G401 (cell line): ENCODE data around the gene GPSM1. TPM values are rescaled to one million over a fixed set of nuclear protein-coding genes. Genes with fewer than 3 reads are reported as not detected.
"Not testable (repeated sequence)": the region's sequence is repeated elsewhere in the genome, so short reads cannot be mapped to it uniquely, and the experiment has no call there.

ENCODE experiments used
- DNase-seq: peaks from one replicate; pipeline ENCODE4 v3.0.0-alpha.2; 2015; ENCODE audit warnings: low spot score
- in situ Hi-C: cut with HindIII; loops from 2 replicates; pipeline ENCODE4 v1.10.0; 2016; ENCODE audit warnings: low sequenced_read_pairs, mixed read lengths
- total RNA-seq: library from RNA; depleted of rRNA; stranded (reverse); fragments of >200 nt; shearing (Covaris generic); gene quantifications from 2 replicates; pipeline ENCODE4 v1.2.3, GENCODE V29; 2014; rRNA removed

Gene GPSM1
- total RNA-seq, 1 experiment from 2014 or later, result 49.1 TPM

DNA sequence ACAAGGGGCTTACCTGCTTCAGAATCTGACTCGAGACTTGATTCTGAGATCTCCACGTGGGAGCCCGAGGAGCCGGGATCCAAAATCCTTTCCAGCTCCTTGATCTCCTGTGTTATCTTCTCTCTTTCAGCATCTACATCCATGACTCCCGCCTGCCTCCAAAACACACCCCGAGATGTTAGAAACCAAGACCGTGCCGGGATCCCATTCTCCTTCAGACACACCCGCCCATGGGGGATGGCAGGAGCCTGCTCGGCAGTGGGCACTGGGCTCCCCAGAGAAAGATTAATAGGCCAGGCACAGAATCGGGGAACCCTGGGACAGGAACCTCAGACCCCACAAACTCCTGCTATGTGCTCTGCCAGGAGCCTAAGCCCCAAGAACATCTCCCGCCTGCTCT is 70.9 kb downstream of the GPSM1 start:
- in situ Hi-C loops, result no loop called here
- no peak for DNase-seq

DNA sequence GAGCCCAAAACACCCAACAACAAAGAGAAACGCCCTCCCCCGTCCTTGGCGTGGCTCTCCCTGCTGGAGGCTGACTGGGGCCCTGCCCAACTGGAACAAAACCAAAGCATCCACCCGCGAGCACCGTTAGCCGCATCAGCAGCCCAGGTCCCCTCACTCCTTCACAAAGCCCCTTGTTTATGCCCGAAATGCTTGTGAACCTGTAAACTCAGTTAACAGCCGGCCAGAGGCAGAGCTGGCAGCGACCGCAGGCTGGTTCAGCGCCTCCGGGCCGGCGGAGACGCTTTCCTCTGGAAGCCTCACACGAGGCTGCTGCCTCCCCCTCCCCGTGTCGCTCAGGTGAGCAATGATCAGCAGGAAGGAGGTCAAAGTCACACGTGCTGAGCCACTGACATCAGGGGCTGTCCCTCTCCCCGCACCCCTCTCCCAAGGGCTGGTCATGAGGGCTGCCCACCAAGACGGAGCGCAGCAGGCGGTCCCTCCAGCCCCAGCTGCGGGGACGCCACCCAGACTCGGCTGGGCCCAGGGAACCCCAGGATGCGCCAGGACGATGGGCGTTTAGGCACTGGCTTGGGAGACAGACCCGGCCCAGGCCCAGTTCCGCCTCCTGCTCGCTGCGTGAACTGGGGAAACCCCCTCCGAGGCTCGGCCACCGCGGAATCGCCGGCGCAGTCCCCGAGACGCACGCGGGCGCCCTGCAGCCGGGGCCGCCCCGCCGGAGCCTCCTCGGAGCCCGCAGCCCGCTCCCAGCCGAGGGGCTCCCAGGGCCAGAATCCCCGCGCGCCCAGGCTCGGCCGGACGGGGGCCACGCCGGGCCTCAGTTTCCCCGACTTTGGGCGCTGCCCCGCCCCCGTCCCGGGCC is 72.1 kb downstream of the GPSM1 start:
- in situ Hi-C loops, result no loop called here
- DNase-seq, result no peak

DNA sequence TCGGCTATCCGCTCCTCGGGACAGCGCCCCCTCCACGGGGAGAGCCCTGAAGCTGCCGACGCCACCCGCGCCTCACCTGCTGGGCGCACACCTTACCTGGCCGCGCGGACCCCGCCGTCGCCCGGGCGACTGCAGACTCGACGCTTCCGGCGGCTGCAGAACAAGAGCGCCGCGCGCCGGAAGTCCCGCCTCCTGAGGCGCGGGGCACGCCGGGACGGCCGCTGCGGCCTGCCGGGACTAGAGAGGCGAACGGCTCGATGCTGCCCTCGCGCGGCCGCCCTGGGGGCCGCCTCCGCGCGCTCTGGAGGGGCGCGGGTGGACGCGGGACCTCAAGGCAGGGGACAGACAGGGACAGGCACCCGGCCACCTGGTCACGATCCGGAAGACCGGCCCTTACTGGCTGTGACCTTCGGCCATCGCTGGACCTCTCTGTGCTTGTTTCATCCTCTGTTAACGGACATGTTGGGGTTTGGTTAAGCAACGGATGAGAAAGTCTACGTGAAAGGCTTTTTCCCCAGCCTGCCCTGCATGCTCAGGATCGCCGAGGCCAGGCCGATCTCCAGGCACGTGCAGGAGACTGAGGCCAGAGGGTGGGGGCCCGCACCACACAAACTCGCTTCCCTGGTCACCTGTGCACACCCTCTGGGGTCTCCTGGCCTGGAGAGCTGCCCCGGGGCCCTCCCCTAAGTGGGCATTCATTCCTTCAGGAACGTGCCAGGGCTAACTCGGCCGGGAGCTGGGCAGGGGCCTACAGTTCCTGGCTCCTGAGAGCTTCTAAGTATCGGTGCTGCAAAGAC is 72.9 kb downstream of the GPSM1 start, which contains the start of gene SNAPC4:
TSS of gene SNAPC4 (minus strand) at position 133 of the 797 bp plus-strand sequence. CDS start 1,742 bp downstream, outside the sequence.
- in situ Hi-C loops, result no loop called here

DNA sequence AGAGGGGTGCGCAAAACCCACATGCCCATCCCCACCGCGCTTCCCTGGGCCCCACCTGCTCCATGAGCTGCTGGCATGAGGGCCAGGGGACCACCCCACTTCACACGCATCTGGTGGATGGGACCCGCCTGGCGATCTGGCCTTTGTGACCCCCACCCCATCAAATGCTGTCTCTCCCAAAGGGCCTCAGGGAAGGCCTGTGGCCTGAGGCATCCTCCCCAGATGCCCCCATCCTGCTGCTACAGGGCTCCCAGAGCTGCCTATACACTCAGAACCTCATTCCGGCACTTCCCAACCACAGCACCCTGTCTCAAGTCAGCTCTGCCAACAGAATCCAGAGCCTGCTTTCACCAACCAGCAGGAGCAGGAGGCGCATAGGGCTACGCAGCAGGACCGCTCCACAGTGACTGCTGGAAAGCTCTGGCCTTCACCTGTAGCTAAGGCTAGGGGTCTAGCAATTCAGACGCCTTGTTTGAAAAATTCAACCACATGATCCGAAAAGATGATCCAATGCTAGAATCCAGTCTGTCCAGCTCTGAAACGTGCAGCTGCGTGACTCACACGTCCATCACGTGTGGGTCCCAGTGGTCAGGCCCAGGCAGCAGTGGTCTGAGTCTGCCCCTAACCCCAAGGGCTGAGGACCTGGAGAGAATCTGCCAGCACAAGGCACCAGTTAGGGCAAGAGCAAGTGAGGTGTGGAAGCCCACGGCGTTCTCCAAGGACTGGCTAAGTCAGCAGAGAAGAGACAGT is 74.0 kb downstream of the GPSM1 start:
- no peak for DNase-seq
- in situ Hi-C loops, result no loop called here

More for the DNA sequence above, 72.9 kb downstream of the GPSM1 start, which contains the start of gene SNAPC4:
- peak; percentile 81 for DNase-seq

DNA sequence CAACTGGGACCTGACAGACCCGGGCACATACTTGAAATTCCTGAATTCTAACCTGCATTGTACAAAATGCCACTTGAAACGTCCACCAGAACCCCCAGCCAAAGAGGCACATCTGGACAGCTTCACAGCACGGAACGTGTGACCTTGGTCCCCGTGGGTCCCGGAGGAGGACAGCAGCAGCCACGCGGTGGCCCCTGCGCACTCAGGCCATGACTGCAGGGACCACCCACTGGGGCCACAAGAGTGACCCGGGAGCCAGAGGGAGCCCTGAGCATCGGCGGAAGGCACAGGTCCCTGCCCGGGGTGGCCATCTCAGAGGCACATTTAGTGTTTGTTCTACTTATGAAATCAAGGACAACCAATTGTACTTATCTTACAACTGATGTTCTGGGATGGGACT is 74.7 kb downstream of the GPSM1 start:
- in situ Hi-C loops, result no loop called here
- DNase-seq, result no peak

DNA sequence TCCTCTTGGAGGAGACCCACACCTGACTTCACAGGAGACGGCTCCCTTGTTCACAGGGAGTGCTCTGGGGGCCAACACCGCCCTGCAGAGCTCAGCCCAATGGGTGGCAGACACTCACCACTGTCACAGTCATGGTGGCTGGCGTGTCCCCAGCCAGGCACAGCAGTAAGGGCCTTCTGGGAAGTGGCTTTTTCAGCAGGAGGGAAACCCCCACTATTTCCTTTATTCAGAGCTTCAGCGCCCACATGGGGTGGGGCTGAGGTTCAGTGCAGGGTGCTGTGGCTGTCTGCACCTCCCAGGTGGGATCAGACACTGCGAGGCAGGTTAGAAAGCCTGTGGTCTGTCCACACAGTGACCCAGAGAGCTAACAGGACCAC is 76.2 kb downstream of the GPSM1 start:
- DNase-seq, result no peak
- in situ Hi-C loops, result no loop called here

DNA sequence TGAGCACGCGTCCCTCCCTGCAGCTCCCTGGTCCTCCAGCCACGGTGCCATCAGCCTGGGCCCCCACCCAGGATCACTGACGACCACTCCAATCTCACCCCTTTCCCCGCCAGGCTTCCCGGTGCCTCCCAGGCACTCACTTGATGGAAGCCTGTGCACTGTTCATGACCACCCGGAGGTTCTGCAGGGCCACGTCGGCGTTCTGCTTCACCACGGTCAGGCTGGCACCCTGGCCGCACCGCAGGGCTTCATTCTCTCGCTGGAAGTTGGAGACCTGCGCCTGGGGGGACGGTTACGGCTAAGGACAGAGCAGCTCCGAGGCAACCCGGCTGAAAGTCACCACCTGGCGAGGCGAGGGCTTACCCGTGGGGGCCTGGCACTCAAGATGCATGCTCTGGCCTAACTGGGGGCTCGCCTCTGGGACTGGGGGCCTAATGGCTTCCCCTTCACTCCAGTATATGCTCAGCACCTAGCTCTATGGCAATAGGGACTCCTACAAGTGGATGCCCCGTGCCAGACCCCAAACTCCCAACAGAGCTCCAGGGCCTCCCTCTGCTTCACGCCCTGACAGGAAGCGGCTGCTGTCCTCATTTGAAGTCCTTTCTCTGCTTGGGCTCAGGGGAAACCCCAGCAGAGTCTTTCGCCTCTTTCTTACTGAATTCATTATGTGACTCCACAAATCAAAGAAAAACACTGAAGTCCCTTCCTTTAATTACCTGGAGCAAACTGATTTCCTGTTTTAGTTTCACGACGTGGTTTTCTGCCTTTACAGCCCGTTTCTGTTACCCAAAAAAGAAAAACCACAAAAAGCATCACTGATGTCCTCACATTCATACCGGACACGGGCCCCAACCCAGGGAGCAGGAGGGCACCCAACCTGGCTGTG is 76.8 kb downstream of the GPSM1 start:
- in situ Hi-C loops, result no loop called here
- no peak for DNase-seq

DNA sequence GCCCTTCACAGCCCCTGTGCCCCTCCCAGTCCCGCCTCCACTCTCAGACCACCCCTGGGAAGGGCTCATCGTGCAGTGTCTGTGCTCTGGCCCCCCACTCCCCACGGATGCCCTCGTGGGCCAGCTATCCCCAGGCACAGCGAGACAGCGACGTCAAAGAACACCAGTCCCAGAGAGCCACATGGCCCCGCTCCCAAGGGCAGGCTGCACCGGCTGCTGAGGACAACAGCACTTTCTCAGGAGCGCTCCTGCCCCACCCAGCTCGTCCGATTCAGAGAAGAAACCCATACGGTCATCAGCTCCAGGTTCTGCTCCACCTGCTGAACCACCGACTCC is 77.4 kb downstream of the GPSM1 start:
- DNase-seq, result no peak
- in situ Hi-C loops, result no loop called here

DNA sequence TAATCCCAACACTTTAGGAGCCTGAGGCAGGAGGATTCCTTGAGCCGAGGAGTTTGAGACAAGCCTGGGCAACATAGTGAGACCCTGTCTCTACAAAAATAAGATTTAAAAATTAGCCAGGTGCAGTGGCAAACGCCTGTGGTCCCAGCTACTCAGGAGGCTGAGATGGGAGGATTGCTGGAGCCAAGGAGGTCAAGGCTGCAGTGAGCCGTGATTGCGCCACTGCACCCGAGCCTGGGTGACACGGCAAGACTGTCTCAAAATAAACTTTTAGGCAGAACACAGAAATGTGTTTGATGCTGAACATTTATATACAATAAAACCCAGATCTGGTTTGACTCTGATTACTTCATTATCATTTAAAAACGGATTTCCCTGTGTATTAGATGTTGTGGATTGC is 78.1 kb downstream of the GPSM1 start:
- in situ Hi-C loops, result no loop called here
- DNase-seq, result no peak

DNA sequence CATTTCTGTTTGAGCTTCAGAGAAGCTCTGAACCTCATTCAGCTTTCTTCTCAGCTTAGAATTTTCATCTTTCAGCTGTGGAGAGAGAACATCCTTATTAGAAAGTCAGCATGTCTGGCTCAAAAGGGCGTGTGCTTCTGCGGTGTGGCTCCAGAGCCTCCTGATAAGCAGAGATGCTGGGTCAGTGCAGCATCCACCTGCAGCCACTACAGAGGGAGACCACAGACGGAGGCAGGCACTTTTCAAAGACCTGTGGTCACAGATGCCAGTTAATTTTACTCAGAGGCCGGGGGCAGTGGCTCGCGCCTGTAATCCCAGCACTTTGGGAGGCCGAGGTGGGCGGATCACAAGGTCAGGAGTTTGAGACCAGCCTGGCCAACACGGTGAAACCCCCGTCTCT is 78.6 kb downstream of the GPSM1 start:
- DNase-seq, in situ Hi-C loops: not testable (repeated sequence)

DNA sequence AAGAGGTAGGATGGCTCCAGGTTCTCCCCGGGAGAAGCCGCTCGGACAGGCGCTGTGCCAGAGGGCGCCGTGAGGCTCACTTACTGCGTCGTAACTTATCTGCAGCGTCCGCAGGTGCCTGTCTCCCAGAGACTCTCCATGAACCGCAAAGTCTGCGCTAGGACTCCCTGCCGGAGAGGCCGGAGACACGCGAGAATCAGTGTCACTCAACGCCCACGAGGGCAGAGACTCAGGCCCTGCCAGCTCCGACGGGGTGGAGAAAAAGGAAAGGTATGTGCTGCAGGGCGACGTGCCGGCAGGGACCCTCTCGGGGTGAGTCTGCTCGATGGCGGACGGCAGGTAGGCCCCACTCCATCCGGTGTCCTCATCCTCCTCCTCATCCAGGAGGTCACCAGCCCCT is 79.7 kb downstream of the GPSM1 start:
- DNase-seq, in situ Hi-C loops: not testable (repeated sequence)

DNA sequence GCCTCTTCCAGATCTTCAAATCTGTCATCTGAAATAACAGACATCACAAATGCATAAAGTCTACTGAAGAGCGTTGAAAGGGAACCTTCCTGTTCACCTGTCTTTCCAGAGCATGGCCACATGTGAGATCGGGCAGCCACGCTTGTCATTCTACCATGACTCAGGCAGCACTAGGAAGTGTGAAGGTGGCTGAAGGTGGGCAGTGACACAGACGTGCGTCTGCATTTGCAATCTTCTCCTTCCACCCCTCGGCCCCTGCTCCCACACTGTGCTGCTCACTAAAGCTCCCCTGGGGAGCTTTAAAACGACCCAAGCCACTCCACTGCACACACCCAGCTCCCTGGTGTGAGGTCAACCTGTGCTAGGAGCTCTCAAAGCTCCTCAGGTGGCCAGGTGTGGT is 80.6 kb downstream of the GPSM1 start:
- no peak for DNase-seq
- in situ Hi-C loops, result no loop called here

Other genes with a start within 250 kb of the GPSM1 start
- gene NACC2, start 232.2 kb upstream of the GPSM1 start, total RNA-seq, result 12.8 and 13.9 TPM in 2 replicates
- gene TMEM250, start 208.7 kb upstream of the GPSM1 start, total RNA-seq, result 48.3 and 51.4 TPM in 2 replicates
- not detected in 2 replicates for gene LHX3, start 122.4 kb upstream of the GPSM1 start, total RNA-seq
- gene QSOX2, start 81.7 kb upstream of the GPSM1 start, total RNA-seq, result 9.0 and 13.7 TPM in 2 replicates
- gene CCDC187, start 23.4 kb upstream of the GPSM1 start, total RNA-seq, result 0.55 and 0.61 TPM in 2 replicates
- gene DNLZ, start 36.2 kb downstream of the GPSM1 start, total RNA-seq, result 34.2 and 70.6 TPM in 2 replicates
- gene CARD9, start 46.1 kb downstream of the GPSM1 start, total RNA-seq, result 0.25 and 0.98 TPM in 2 replicates
- gene SNAPC4, start 72.6 kb downstream of the GPSM1 start, total RNA-seq, result 12.4 and 17.2 TPM in 2 replicates
- 85.0 and 97.9 TPM in 2 replicates for gene ENTR1, start 83.1 kb downstream of the GPSM1 start, total RNA-seq
- 129 and 146 TPM in 2 replicates for gene PMPCA, start 83.1 kb downstream of the GPSM1 start, total RNA-seq
- 6.1 and 11.8 TPM in 2 replicates for gene INPP5E, start 112.3 kb downstream of the GPSM1 start, total RNA-seq
- gene SEC16A, start 155.5 kb downstream of the GPSM1 start, total RNA-seq, result 4.1 and 7.2 TPM in 2 replicates
- 10.9 and 13.8 TPM in 2 replicates for gene NOTCH1, start 218.5 kb downstream of the GPSM1 start, total RNA-seq